Adipocyte (in vitro differentiated cells): ENCODE measurements around the gene TMEM132C.

Experiments used
- DNase-seq: peaks from one replicate; pipeline ENCODE4 v3.0.0-alpha.2; 2015; ENCODE audit warnings: low read depth
- H3K27me3 ChIP-seq: replicated peaks from 2 replicates; pipeline ENCODE4 v1.7.0; 2013; ENCODE audit warnings: mild to moderate bottlenecking, low read length, moderate library complexity; ENCODE audit not compliant: control insufficient read depth, insufficient read depth
- H3K36me3 ChIP-seq: 2 replicates; pipeline ENCODE4 v1.7.0; 2013; ENCODE audit warnings: low read length, mild to moderate bottlenecking, moderate library complexity; ENCODE audit not compliant: control insufficient read depth, insufficient read depth, severe bottlenecking
- H3K4me1 ChIP-seq: 2 replicates; pipeline ENCODE4 v1.7.0; 2013; ENCODE audit warnings: mild to moderate bottlenecking, low read length, moderate library complexity; ENCODE audit not compliant: control insufficient read depth, insufficient read depth
- H3K4me3 ChIP-seq: 2 replicates; pipeline ENCODE4 v1.7.0; 2013; ENCODE audit warnings: mild to moderate bottlenecking, low read length, moderate library complexity
- H3K9ac ChIP-seq: 2 replicates; pipeline ENCODE4 v1.7.0; 2013; ENCODE audit warnings: mild to moderate bottlenecking, low read length, moderate library complexity
- H3K9me3 ChIP-seq: 2 replicates; pipeline ENCODE4 v1.7.0; 2013; ENCODE audit warnings: mild to moderate bottlenecking, low read length, moderate library complexity; ENCODE audit not compliant: control insufficient read depth

TMEM132C gene

DNA sequence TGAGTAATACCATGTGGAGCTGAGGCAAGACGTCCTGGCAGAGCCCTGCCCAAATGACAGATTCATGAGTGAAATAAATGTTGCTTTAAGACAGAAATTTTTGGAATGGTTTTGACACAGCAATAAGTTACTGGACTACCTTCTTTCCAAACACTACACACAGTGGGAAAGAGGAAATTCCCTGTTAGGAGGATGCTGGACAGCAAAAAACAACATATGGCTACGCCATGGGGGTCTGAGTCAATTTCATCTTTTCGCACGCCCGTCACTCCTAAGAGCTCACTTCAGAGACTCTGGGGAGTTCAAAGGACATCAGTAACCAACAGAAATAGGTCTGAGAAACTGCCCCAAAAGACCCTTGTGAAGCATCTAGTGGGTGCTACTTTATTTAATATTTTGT lies 55.4 kb downstream of the TMEM132C start:
- Histone ChIP-seq H3K4me1 (no peaks in the 10 kb centered on the region), H3K4me3 (no peak overlapping the region), H3K27me3 (peaks cover 4% of the 10 kb centered on the region), H3K9ac (no peak overlapping the region), H3K36me3 (no peaks in the 10 kb centered on the region), H3K9me3 (peaks cover 6% of the 10 kb centered on the region)
- DNase-seq = no peak

DNA sequence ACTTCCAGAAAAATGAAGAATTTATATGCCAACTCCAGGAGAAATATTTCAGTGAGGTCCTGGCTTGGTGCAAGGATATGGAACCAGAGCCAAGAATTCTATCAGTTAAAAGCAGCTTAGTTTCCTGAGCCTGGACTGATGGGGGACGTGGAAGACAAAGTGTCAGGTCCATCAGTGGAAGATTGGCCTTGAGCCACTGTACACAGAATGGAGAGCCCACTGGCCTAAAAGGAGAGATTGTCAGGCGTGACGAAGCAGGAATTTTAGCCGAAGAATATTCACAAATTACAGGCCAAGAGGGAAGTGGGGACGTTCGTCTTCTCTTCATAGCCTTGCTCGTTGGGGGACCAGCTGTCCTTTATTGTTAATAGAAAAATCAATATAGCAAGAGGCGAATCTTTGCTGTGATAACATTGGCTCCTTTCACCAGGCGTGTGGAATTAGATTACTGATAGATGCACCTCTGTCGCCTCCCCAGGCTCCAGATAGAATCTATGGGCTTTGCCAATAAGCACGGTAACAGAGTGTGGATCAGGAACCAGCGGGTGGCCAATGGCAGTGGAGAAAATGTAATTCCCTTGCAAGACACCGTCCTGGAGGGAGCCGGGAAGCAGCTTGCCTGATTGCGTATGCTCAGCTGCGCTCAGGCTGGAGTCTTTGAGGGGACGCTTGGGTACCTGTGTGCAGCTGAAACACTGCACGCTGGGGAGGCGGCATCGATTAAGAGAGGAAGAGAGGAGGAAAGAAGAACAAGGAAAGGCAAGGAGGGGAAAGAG lies 56.4 kb downstream of the TMEM132C start:
- Histone ChIP-seq H3K9me3 (peaks cover 6% of the 10 kb centered on the region), H3K27me3 (peaks cover 4% of the 10 kb centered on the region), H3K9ac (no peak overlapping the region), H3K36me3 (no peaks in the 10 kb centered on the region), H3K4me1 (no peaks in the 10 kb centered on the region), H3K4me3 (no peak overlapping the region)
- DNase-seq = no peak

DNA sequence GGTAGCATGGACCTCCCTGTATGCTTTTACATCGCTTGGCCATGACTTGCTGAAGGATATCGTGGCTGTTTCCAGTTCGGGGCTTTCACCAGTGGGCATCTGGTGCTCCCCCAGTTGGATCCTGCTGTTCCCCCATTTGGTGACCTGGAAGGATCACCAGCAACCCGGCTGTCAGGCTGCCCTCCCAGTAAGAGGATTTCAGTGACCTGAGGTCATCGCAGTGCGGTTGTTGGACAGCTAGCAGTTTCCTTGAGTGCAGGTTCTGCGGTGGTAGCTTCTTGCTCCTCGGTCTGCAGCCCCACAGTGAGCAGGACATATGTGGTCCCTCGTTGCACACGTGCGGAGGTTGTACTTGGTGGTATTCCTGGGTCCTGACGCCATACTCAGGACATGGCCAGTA lies 58.7 kb downstream of the TMEM132C start:
- Histone ChIP-seq H3K36me3 (no peaks in the 10 kb centered on the region), H3K9me3 (peaks cover 6% of the 10 kb centered on the region), H3K4me3 (no peak overlapping the region), H3K9ac (no peak overlapping the region), H3K27me3 (peaks cover 4% of the 10 kb centered on the region), H3K4me1 (no peaks in the 10 kb centered on the region)
- DNase-seq = no peak

DNA sequence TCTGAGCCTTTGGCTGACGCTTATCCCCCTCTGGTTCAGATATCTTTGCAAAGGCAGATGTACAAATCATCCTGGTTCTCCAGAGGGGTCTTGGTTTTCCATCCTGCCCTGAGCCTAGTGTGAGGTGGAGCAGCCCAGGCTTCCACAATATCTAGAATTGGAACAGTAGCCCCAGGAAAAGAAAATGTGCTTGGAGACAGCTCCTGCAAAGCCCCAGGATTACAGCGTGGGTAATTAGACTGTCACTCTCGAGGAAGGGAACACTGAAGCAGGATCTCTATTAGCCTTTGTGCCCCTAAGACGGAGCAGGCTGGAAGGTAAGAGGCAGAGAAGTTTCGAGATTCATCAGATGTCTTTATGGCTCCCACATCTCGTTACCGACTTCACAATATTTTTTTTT lies 59.4 kb downstream of the TMEM132C start:
- peaks cover 4% of the 10 kb centered on the region for H3K27me3 ChIP-seq
- H3K9ac ChIP-seq = no peak overlapping the region
- DNase-seq = no peak
- no peaks in the 10 kb centered on the region for H3K36me3 ChIP-seq
- H3K4me1 ChIP-seq = no peaks in the 10 kb centered on the region
- no peak overlapping the region for H3K4me3 ChIP-seq
- H3K9me3 ChIP-seq = peaks cover 6% of the 10 kb centered on the region

DNA sequence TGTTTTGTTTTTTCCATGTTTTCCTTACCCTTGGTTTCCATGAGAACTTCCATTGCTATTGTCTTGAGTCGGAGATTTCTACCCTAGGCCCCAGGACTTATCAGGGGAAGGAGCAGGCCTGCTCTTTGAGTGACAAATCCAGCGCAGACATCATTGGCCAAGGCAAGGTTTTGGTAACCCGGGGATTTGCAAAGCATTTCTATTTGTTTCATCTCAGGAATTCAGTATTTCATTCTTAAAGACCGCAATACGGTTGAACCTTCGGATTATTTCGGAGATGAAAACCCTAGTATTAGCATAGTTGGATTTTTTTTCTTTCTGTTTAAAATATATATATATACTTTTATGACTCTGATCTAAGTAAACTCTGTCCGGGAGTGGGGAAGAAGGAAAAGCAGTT lies 62.0 kb downstream of the TMEM132C start:
- no peaks in the 10 kb centered on the region for H3K4me1 ChIP-seq
- H3K27me3 ChIP-seq = peaks cover 4% of the 10 kb centered on the region
- H3K36me3 ChIP-seq = no peaks in the 10 kb centered on the region
- DNase-seq = no peak
- H3K9me3 ChIP-seq = no peaks in the 10 kb centered on the region
- no peak overlapping the region for H3K4me3 ChIP-seq
- no peak overlapping the region for H3K9ac ChIP-seq

DNA sequence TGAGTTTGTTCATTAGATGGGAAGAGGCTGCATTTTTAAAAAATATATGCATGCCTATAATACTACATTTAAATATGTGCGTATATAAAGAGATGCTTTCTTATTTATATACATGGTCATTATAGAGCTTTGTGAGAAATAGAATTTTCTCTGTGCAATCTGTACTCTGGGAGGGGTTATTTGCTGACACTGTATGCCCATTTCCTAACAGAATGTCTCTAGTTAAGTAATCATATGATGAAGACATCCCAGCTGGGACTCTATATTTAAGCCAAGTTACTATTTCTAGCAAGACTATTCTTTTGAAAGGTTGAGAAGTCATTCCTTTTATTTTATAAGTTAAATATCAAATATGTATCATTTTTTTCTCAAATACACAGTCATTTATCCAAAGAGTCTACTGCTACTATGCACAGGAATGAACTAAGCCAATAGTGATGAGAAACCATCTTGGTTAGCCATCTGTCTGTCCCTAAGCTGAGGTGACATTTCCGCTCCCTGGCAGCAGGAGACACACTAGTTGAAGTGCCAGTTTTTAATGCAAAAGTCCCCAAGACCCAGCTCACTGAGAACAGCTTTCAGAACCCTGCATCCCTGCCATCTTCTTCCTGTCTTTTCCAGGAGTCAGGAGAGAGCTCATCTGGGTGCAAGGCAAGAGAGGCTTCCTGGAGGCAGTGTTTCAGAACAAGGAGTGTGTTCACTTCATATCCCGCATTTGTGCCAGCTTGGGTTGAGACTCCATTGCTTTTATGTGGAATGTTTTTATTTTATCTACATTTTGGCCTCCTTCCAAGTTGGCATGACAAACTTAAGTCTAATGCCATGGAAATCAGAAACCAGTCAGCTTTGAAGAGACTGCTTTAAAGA lies 69.5 kb downstream of the TMEM132C start:
- Histone ChIP-seq H3K27me3 (peaks cover 5% of the 10 kb centered on the region), H3K9me3 (peaks cover 5% of the 10 kb centered on the region), H3K36me3 (no peaks in the 10 kb centered on the region), H3K4me3 (no peak overlapping the region), H3K4me1 (peaks cover 11% of the 10 kb centered on the region), H3K9ac (no peak overlapping the region)
- no peak for DNase-seq

DNA sequence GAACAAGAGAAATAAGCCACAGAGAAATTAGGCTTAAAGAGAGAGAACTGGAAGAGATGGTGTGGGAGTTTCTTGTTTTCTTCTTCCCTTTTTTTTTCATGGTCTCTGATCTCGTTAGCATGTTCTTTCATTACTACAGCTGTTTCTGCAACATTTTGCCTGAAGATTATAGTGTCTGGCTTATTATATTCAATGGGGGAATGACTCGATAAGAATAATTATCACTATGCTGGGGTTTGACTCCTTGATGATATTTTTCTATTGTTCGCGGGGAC lies 70.0 kb downstream of the TMEM132C start:
- DNase-seq = no peak
- peaks cover 5% of the 10 kb centered on the region for H3K27me3 ChIP-seq
- H3K9ac ChIP-seq = no peak overlapping the region
- H3K4me3 ChIP-seq = no peak overlapping the region
- peaks cover 9% of the 10 kb centered on the region for H3K9me3 ChIP-seq
- H3K36me3 ChIP-seq = no peaks in the 10 kb centered on the region
- peaks cover 11% of the 10 kb centered on the region for H3K4me1 ChIP-seq

DNA sequence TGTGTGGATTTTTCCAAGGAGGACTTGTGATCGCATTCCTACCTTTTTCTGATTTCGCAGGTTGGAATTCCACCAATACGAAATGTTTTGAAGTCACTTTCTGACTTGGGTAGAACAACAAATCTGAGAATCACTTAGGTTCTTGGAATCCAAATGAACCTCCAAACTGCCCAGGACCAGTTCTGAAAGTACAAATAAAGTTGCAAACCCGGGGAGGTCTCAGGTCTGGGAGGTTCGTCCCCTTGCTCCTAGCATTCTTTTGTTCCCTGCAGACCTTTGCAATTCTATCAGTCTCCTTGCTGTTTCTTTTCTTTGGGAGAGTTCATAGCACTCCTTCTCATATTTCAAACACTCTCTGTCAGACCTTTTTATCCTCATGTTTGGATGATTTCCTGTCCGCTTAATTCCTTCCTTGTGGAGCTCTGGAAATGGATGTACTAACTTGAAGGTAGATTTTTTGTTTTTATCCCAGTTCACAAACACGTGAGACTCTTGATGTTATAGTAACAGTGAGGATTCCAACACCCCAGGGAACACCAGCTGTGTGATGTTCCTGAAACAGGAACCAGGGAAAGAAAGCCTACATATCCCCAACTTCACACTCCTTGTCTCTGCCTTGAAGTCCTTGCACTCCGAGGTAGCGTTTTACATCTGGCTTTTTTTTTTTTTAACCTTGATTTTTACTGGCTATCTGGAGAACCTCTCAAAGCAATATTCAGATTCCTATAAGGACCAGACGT lies 70.6 kb downstream of the TMEM132C start:
- peaks cover 5% of the 10 kb centered on the region for H3K27me3 ChIP-seq

DNA sequence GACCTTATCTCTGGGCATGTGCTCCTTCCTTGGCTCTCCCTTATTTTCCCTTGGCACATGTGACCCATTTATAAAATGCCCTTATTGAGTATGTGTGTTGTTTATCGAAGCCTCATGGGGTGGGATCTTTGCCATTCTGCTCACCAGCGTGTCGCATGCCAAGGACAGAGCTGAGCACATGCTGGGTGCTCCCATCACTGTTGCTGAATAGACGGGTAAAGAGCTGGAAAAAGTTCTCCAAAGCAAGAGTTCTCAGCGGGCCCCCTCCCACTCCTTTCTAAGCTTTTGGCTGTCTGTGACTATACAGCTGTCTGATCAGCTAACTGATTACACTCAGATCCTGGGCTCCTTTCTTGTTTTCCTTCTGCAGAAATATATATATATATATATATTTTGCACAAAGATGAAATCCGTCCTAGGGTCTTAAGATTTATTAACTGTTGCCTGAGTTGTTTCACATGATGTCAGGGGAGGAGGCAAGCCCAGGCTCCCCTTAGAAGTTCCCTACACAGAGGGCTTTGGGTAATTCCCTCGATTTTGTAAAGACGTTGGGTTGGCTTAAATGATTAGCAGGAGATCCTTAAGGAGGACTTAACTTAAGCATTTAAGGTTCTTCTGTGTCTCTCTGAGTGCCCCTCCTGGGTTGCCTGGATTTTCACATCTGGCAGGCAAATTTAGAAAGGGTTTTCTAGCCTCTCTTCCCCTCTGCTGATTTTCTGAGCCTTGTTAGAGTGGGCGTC lies 71.6 kb downstream of the TMEM132C start:
- Histone ChIP-seq H3K4me3 (no peak overlapping the region), H3K36me3 (no peaks in the 10 kb centered on the region)
- no peak for DNase-seq

More for the DNA sequence above, 70.6 kb downstream of the TMEM132C start:
- Histone ChIP-seq H3K4me3 (no peak overlapping the region), H3K4me1 (peaks cover 11% of the 10 kb centered on the region), H3K9me3 (peaks cover 9% of the 10 kb centered on the region), H3K36me3 (no peaks in the 10 kb centered on the region), H3K9ac (no peak overlapping the region)
- DNase-seq = no peak

DNA sequence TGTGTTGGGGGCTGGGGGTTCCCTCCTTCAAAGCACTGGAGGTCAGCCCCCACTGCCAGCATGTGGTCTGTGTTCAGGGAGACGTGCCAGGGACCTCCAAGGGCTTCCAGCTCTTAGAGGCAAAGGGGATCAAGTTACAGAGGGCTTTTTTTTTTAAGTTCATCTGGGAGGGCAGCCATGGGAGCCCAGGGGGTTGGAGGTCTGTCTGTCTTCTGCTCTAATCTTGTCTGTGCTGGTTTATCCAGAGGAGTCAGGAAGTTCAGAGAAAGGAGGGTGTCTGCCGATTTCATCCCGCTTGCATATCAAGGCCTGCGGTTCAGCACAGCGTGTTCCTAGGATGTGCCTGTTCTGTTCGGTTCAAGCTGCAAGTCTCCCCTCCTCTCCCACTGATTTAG lies 72.2 kb downstream of the TMEM132C start:
- DNase-seq = no peak
- Histone ChIP-seq H3K27me3 (peaks cover 5% of the 10 kb centered on the region), H3K36me3 (no peaks in the 10 kb centered on the region), H3K9ac (no peak overlapping the region), H3K9me3 (peaks cover 9% of the 10 kb centered on the region), H3K4me3 (no peak overlapping the region), H3K4me1 (peaks cover 11% of the 10 kb centered on the region)

More for the DNA sequence above, 71.6 kb downstream of the TMEM132C start:
- H3K9ac ChIP-seq = no peak overlapping the region
- H3K9me3 ChIP-seq = peaks cover 9% of the 10 kb centered on the region
- H3K27me3 ChIP-seq = peaks cover 5% of the 10 kb centered on the region
- peaks cover 11% of the 10 kb centered on the region for H3K4me1 ChIP-seq

DNA sequence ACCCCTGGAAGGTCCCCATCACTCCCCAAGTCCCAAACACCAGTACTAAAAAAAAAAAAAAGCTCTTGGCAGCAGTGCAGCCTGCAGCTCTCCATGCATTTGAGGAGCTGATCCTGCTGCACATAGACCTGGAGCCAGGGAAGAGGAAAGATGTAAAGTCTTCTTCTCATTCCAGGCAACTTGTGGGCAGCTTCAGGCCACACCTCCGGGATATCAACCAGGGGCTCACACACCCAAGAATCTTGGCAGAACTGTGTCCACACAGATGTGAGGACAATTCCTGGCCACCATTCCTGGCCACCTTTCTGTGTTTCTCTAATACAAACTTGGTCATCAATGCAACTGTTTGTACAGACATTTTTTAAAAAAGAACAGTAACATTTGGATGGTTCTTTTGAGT lies 72.7 kb downstream of the TMEM132C start:
- DNase-seq = no peak
- Histone ChIP-seq H3K4me3 (no peak overlapping the region), H3K36me3 (no peaks in the 10 kb centered on the region), H3K9me3 (peaks cover 8% of the 10 kb centered on the region), H3K4me1 (peaks cover 11% of the 10 kb centered on the region), H3K27me3 (peaks cover 5% of the 10 kb centered on the region), H3K9ac (no peak overlapping the region)
